DMS79 treated with DMSO at 0.1 percent for 48 hours (cell line): ENCODE data around the gene EEF2KMT.
"Not testable (repeated sequence)": the region's sequence is repeated elsewhere in the genome, so short reads cannot be mapped to it uniquely, and the experiment has no call there.

Experiments
- DNase-seq: peaks from one replicate; lab custom pipeline; 2025; lab: John Stamatoyannopoulos, UW

EEF2KMT gene

DNA sequence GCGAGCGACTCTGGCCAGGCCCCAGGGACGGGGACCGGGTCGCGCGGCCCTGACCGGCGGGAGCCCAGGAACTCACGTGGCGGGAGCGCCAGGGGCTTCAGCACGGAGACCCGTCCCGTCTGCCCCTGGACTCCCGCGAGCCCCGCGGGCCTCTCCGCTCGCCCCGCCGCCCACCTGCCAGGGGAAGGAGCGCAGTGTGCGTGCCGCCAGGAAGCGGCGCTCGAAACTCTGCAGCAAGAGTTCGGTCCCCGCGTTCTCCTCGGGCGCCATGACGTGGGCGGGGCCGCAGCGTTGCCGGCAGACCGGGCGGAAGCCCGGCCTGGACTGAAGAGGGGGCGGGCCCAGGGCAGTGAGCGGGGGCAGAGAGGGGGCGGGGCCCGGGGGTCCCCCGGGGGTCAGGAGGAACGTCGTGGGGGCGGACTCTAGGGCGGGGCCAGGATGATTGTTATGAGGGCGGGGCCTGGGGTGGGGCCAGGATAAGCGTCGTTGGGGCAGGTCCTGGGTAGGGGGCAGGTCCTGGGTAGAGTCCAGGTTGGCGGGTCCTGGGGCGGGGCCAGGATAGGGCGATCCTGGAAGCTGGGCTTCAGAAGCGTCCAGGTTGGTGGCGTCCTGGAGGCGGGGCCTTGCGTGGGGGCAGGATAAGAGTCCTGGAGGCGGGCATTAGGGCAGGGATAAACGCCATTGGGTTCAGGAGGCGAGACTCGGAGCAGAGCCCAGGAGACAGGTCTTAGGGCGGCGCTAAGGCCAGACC lies at the start of gene EEF2KMT:
TSS of gene EEF2KMT (minus strand) at position 326 of the 751 bp plus-strand sequence. CDS start at position 270, 56 bp downstream.
- DNase-seq = peak; percentile 97

- not testable (repeated sequence) for DNase-seq
Measured at GRCh38 chr16:5144621-5144956, 47.0 kb upstream of the EEF2KMT start.

GRCh38 chr16:5143761-5144620 lies 46.4 kb upstream of the EEF2KMT start:
- no peak for DNase-seq

GRCh38 chr16:5140151-5140550 lies 42.6 kb upstream of the EEF2KMT start:
- DNase-seq = not testable (repeated sequence)

GRCh38 chr16:5134739-5135452 lies 37.3 kb upstream of the EEF2KMT start:
- DNase-seq = not testable (repeated sequence)

DNA sequence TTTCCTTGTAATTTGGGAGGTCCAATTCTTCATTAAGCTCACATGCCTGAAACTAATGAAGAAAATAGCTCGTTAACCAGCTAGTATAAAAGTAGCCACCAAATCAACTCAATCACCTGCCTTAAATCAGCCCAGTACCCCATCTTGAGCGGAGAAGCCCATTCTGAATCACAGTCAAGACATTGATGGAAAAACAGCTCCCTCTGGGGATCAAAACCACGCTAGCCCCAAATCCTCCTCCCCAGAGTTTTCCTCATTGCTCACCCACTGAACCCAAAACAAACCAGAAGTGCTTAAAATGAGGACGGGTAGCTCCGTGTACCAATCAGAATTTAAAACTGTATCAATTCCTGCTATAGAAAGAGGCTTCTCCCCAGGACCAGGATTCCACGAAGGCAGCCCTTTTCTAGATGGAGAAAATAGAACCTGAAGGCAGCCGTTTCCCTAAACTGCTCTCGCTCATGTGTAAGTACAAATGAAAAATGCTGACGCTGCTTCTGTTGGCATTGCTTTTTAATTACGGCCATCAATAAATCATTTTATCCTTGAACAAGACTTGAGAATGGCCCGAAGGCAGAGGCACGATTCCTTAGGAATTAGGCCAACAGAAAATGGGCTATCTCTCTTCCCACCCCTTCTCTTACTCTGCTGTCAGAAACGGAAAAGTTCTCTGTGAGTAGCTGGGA lies 35.5 kb upstream of the EEF2KMT start:
- not testable (repeated sequence) for DNase-seq

DNA sequence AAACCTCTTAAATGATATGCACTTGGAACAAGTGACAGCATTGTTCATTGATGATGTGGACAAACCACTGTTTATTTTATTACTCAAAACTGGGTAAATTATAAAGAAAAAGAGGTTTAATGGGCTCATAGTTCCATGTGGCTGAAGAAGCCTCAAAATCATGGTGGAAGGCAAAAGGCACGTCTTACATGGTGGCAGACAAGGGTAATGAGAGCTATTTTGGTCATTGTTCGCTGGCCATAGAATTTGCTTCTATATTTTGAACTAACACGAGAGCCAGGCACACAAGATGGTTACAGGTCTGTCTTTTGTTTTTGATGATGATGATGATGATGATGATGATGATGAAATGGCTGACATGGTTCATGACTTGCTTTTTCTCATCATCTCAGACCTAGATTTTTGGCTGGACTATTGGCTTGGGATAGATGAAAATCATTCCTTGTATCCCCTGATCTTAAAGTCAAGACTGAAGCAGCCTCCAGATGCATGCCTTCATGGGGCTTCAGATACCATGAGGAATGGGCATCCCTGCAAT lies 33.9 kb upstream of the EEF2KMT start:
- DNase-seq = not testable (repeated sequence)

DNA sequence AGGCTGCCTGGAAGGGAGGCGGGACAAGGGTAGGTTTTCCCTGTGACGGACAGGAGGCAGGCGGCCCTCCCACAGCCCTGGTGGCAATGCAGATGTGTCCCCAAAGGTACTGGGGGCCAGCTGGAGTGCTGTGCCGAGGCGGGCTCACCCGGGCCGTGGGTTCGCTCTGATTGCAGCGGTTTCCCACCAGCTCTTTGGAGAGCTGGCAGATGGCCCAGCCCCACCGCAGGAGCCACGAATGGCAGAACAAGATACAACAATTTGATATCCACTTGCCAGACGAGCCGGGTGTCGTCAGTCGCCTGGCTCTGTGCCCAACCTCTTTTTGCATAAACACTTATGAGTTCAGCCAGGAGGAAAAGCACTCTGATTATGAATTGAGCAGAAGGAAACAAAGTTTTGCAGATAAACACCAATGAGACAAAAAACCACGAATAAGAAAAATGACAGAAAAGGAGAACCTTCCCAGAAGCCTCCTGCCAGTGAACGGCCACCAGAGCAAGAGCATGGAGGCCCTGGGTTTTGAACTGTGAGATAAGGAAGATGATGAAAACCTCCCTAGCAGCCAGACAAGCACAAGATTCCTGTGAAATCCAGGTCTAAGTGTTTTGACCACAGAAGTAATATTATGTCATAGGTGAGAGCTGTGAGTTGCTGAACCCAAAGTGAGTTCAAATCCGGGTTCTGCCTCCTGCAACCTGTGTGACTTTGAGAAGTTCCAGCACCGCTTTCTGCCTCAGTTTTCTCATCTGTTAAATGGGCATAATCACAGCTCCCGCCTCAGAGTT lies 19.9 kb upstream of the EEF2KMT start:
- peak; percentile 84 for DNase-seq

DNA sequence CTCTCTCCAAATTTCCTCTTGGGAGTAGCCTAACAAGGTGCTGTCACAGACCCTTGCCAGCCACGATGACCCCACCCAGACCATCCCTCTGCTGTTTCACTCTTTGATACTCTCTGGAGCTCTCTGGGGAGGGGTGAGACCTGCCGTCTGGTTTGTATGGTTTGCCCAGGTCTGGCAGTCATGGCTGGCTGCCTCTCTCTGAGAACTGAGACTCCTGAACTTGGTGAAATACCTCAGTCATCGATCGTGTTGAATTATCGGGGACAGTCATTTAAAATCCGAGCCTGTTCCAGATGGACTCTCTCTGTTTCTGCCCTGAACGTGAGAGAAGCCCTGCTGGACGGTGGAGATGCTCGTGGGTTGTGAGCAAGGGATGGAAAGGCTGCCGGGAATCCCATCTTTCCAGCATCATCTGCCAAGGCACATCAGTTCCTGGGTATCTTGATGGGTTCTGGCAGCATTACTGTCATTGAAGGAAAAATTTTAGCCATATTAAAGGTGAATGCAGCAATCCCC lies 19.2 kb upstream of the EEF2KMT start:
- DNase-seq = peak; percentile 30

GRCh38 chr16:5110933-5111332 lies 13.3 kb upstream of the EEF2KMT start:
- not testable (repeated sequence) for DNase-seq

DNA sequence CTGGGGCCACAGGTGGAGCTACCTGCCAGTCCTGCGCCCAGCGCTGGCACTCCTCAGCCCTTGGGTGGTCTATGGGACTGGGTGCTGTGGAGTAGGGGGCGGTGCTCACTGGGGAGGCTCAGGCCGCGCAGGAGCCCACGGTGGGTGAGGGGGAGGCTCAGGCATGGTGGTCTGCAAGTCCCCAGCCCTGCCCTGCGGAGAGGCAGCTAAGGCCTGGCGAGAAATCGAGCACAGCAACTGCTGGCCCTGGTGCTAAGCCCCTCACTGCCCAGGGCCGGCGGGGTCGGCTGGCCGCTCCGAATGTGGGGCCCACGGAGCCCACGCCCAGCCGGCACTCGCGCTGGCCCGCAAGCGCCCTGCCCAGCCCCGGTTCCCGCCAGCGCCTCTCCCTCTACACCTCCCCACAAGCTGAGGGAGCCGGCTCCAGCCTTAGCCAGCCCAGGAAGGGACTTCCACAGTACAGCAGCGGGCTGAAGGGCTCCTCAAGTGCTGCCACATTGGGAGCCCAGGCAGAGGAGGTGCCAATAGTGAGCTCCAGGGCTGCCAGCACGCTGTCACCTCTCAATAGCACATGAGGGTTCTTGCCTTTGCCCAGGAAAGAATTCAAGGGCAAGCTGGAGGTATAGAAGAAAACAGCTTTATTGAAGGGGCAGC lies 11.0 kb upstream of the EEF2KMT start:
- no peak for DNase-seq

- DNase-seq = peak; percentile 37
Measured at GRCh38 chr16:5105039-5105438, 7.4 kb upstream of the EEF2KMT start.

DNA sequence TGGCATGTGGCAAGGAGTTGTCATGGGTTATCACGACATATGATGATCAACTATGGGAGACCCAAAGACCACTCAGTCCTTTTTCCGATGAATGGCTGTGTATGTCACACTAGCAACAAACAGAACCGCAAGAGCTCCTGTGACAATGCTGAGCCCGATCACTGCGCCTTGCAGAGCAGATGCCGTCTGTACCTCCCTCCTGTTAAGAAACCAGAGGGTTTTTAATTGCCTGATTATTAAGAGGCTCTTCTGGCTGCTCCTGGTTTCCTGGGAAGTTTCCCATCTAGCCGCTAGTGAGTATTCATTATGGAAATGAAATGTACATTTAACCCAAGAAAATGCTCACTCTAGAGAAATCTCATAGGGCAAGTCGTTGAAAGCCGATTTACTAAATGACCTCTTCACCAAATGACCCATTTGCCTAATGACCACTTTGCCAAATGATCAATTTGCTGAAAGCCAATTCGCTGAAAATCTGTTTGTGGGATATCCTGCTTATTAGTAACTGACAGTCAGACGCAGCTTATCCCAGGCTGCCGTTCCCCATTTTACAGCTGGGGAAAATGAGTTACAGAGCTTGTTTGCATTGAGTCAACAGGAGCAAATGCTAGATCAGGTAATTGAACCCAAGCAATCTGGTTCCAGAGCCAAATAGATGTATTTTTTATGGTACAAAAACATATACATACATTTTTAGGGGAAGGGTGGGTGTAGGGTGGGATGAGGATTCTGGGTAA lies 5.9 kb upstream of the EEF2KMT start:
- peak; percentile 65 for DNase-seq

DNA sequence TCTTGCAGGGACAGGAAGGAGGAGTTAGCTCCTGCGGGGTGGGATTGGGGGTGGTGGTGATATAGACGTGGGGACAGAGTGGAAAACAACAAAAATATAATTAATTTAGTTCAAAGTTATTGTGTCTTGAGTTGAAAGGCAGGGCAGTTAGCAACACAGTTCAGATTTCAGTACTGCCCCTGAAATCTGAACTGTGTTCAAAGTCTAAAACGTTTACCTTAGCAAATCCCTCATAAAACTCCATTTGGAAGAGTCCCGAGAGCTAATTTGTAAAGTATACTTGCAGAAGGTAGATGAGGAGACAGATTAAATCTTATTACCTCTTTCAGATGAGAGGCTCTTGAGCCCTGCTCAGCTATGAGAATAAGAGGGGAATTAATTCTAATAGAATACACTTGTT lies 1.6 kb upstream of the EEF2KMT start:
- DNase-seq = peak; percentile 67

DNA sequence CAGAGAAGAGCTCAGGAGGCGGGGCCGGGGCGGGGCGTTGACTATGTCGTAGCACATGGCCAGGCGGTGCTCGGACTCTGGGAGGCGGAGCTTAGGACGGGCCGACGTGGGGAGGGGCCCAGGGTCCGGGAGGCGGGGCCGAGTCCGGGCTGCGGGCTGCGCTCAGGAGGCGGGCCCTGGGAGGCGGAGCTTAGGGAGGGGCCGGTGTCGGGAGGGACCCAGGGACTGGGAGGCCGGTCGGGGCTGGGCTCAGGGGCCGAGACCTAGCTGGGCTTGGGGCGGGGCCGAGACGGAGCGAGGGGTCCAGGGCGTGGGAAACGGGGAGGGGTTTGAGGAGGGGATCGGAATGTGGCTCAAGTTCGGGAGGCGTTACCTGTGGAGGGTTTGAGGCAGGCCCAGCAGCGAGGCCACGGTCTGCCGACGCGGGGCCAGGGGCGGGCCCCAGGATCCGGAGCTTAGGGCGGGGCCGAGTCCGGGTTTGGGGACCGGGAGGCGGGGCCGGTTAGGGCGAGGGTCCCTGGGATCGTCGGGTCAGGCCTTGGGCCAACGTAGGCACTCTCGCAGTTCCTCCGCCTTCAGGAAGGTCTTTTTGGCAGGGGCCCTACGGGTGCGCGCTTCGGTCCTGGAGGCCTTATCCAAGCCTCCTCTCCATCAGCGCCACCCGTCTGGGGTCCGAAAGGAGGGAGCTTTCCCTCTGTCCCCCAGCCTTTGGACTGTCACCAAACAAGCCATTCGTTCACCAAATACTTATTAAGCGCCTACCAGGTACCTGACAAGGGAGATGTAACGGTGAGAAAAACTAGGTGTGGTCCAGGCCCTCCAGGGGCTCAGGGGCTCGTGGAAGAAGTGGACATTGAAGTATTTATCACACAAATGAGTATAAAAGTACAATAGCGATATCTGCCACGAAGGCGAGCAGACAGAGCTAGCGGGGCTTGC lies 895 bp upstream of the EEF2KMT start:
- peak; percentile 44 for DNase-seq

GRCh38 chr16:5097061-5097469 lies 530 bp downstream of the EEF2KMT start:
- not testable (repeated sequence) for DNase-seq

DNA sequence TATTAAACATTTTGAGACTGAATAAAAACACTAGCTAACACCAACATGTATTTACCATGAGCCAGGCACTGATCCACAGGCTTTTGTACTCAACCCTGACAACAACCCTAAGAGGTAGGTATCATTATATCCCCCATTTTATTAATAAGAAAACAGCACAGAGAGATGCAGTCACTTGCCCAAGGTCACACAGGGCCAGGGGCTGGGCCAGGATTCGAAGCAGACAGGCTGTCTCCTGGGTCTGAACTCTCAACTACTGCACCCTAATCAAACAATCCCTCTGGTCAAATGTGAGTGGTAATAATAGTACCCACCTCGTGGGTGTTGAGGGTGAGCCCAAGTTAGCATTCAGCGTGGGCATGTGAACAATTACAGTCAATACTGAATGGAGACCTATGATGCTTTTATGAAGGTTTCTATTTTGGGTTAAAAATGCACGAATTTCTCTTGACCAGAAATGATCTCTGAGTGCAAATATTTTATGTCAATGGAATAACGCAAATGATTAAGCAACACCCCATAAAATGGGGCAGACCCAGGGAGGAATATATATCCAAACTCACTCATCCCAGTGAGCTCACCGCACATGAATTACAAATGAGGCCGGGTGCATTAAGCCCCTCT lies 1.0 kb downstream of the EEF2KMT start:
- DNase-seq = not testable (repeated sequence)
